Adrenal gland (tissue), 12 donors: ENCODE measurements around the gene PI3. TPM values are rescaled to one million over a fixed set of nuclear protein-coding genes. Genes with fewer than 3 reads are reported as not detected.

Experiments
- DNase-seq, 7 donors: peaks; one replicate each; pipeline ENCODE4 v3.0.0-alpha.2; 2019 to 2020
- H3K27ac ChIP-seq, 5 donors: fragments of 200-600 bp; sonication (generic) in 4 of 5; 1 replicate in 3 of 5; 2 replicates in 2 of 5; pipeline versions ENCODE4 v1.5.1 to v1.8.0; 2016 to 2020; ENCODE audit warnings: mild to moderate bottlenecking in 1 of 5
- H3K27me3 ChIP-seq: fragments of 200-600 bp; 2 replicates; pipeline ENCODE4 v1.8.0; 2021
- H3K36me3 ChIP-seq, 2 donors: fragments of 200-600 bp; replicated peaks in 1 of 2; 1 replicate in 1 of 2; 2 replicates in 1 of 2; pipeline versions ENCODE4 v1.5.1 to v1.8.0; 2018 to 2022
- H3K4me1 ChIP-seq, 2 donors: fragments of 200-600 bp; replicated peaks in 1 of 2; 1 replicate in 1 of 2; 2 replicates in 1 of 2; pipeline versions ENCODE4 v1.5.1 to v1.8.0; 2018 to 2021
- H3K4me3 ChIP-seq, 4 donors: fragments of 200-600 bp; sonication (generic) in 3 of 4; one replicate each; pipeline ENCODE4 v1.5.1; 2016 to 2018
- H3K9me3 ChIP-seq, 3 donors: fragments of 200-600 bp; sonication (generic) in 1 of 3; replicated peaks in 1 of 3; 1 replicate in 2 of 3; 2 replicates in 1 of 3; pipeline versions ENCODE4 v1.5.1 to v1.8.0; 2016 to 2021
- POLR2A ChIP-seq, 2 donors: fragments of 450-650 bp; IDR thresholded peaks; one replicate each; pipeline ENCODE4 v1.6.1; 2017; ENCODE audit warnings: antibody characterized with exemption in 2 of 2, mild to moderate bottlenecking in 2 of 2, moderate library complexity in 1 of 2
- WGBS, 4 donors: extraction: QIAGEN DNeasy Blood & Tissue Kit in 2 of 4; methylation state at CpG; one replicate each; pipeline versions ENCODE4 v1.1.5 to v1.1.7; 2013 to 2017; 5-methylcytosine and 5-hydroxymethylcytosine counted together
- intact Hi-C, 2 donors: fragments of 100-400 bp; cut with DNase I; formaldehyde crosslinking; loops; one replicate each; pipeline versions ENCODE4 v1.14.1 to v1.15.0; 2022 to 2023
- polyA plus RNA-seq, 3 donors: library from polyadenylated mRNA; stranded (reverse); fragments of 200-250 nt in 2 of 3; fragments of 350-450 nt in 1 of 3; fragmentation: Illumina TruSeq in 1 of 3; extraction: RNeasy Lipid Tissue Mini Kit (QIAGEN cat#74804) in 1 of 3; gene quantifications; one replicate each; pipeline ENCODE4 v1.2.3, GENCODE V29; 2013 to 2014
- total RNA-seq, 9 donors: library from RNA; depleted of rRNA in 4 of 9; stranded (reverse); fragments of >200 nt in 4 of 9; fragments of 120-200 nt in 1 of 9; fragmentation: NEBNext Ultra II Directional in 1 of 9; extraction: Animal tissue kit (Norgen Biotek cat#: 25700) in 1 of 9; gene quantifications; one replicate each; pipeline versions ENCODE4 v1.1.0 to v1.2.4, GENCODE V29; 2013 to 2023
- TF ChIP-seq, protein P1 (sequence below), 6 experiments: fragments of 450-650 bp in 4 of 6; fragments of 200-600 bp in 2 of 6; sonication (generic) in 1 of 6; IDR thresholded peaks; 1 replicate in 5 of 6; 2 replicates in 1 of 6; pipeline versions ENCODE4 v1.5.1 to v1.8.0; 2016 to 2021; ENCODE audit warnings: antibody characterized with exemption in 6 of 6, mild to moderate bottlenecking in 2 of 6, moderate library complexity in 1 of 6
- donor health status: healthy with polysubstance abuse.
- donor health status: Bipolar disorder and iron deficiency.
- donor health status: DM: yes; HTN: yes; CAD: no.
- donor health status: DM: no; HTN: no; CAD: no.
- donor health status: DM: no; HTN: no; CAD: no.
- donor health status: DM: yes; HTN: yes; CAD: no.

PI3 gene
- total and polyA plus RNA-seq, 12 donors = 1.0 TPM; not detected in 11

DNA sequence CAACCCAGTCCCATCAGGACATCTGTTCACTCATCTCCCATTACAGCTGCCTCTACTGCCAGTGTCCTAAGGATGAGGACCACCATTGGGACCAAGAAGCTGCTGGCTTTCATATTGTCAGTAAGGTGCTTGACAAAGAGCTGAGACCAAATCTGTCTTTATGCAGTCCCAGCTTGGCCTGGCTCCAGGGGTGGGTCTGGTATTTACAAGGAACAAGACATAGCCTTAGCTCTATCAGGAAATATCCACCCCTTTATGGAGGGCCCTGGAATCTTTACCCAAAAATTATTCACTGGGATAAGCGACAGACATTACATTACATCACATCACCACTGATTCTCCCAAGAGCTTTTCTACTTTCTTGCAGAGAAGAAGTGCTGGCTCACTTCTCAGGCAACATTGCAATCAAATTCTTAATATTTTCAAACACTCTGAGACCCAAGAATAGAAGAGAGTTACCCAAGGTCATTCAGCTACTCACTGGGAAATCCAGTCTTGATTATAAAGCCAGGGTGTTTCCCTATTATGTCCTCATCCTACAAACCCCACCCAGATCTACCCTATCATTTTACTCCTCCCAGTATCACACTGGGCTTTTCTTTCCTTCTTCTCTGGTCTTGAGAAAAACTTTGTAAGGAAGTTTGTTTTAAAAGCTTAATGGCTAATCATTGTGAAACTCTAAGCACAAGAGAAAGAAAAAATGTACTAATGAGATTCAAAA, 11.5 kb upstream of the PI3 start:
- 49 to 79% (median 57%) methylated on average over 1 of the region's 1 CpG for WGBS, 4 donors
- intact Hi-C loops = no loop called here
- H3K9me3 ChIP-seq = peaks cover 0 to 11% (median 5%) of the 10 kb centered on the region in 3 donors

GRCh38 chr20:45164906-45165305, 9.8 kb upstream of the PI3 start:
- Histone ChIP-seq H3K9me3 (peaks cover 0 to 4% (median 0%) of the 10 kb centered on the region in 3 donors), H3K4me1 (no peaks in the 10 kb centered on the region), H3K4me3 (no peak overlapping the region), H3K27ac (no peak overlapping the region), H3K27me3 (peaks cover 5% of the 10 kb centered on the region), H3K36me3 (no peaks in the 10 kb centered on the region)
- DNase-seq = no peak
- 70 to 88% (median 83%) methylated on average over 1 of the region's 1 CpG for WGBS, 4 donors
- no peak for TF ChIP-seq POLR2A (IDR thresholded peaks at IDR 0.05)
- TF ChIP-seq, protein P1, sequence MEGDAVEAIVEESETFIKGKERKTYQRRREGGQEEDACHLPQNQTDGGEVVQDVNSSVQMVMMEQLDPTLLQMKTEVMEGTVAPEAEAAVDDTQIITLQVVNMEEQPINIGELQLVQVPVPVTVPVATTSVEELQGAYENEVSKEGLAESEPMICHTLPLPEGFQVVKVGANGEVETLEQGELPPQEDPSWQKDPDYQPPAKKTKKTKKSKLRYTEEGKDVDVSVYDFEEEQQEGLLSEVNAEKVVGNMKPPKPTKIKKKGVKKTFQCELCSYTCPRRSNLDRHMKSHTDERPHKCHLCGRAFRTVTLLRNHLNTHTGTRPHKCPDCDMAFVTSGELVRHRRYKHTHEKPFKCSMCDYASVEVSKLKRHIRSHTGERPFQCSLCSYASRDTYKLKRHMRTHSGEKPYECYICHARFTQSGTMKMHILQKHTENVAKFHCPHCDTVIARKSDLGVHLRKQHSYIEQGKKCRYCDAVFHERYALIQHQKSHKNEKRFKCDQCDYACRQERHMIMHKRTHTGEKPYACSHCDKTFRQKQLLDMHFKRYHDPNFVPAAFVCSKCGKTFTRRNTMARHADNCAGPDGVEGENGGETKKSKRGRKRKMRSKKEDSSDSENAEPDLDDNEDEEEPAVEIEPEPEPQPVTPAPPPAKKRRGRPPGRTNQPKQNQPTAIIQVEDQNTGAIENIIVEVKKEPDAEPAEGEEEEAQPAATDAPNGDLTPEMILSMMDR (IDR thresholded peaks at IDR 0.05) = no peak
- intact Hi-C loops = no loop called here

More for the DNA sequence above, 11.5 kb upstream of the PI3 start:
- Histone ChIP-seq H3K27ac (no peak overlapping the region), H3K36me3 (no peaks in the 10 kb centered on the region), H3K27me3 (peaks cover 5% of the 10 kb centered on the region), H3K4me3 (no peak overlapping the region), H3K4me1 (no peaks in the 10 kb centered on the region)
- no peak for TF ChIP-seq POLR2A (IDR thresholded peaks at IDR 0.05)
- TF ChIP-seq, protein P1 (IDR thresholded peaks at IDR 0.05) = no peak
- no peak for DNase-seq

DNA sequence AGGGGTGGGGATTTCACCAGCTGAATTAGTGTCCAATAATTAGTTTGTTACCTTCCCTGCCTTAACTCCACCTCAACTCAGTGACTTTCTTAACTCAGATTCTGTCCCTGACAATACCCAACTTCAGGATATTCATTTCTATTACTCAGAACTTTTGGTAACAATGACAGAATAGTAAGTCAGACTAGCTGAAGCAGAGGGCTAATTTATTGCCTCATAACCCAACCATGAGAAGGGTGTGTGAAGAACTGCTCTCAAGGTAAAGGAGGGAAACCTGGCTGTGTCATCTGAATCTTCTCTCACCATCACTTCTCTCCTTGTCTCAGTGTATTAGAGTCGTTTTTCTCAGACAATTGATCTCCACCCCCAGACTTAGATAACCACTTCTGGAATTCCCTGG, 1.2 kb upstream of the PI3 start:
- no peaks in the 10 kb centered on the region for H3K9me3 ChIP-seq
- H3K4me3 ChIP-seq = no peak overlapping the region
- no peak for TF ChIP-seq POLR2A (IDR thresholded peaks at IDR 0.05)
- TF ChIP-seq, protein P1 (IDR thresholded peaks at IDR 0.05) = no peak
- DNase-seq = no peak
- peaks cover 5% of the 10 kb centered on the region for H3K27me3 ChIP-seq
- intact Hi-C loops = no loop called here
- H3K36me3 ChIP-seq = no peaks in the 10 kb centered on the region
- H3K27ac ChIP-seq = no peak overlapping the region
- WGBS, 4 donors = 6 to 36% (median 25%) methylated on average over 1 of the region's 1 CpG
- H3K4me1 ChIP-seq = no peaks in the 10 kb centered on the region

DNA sequence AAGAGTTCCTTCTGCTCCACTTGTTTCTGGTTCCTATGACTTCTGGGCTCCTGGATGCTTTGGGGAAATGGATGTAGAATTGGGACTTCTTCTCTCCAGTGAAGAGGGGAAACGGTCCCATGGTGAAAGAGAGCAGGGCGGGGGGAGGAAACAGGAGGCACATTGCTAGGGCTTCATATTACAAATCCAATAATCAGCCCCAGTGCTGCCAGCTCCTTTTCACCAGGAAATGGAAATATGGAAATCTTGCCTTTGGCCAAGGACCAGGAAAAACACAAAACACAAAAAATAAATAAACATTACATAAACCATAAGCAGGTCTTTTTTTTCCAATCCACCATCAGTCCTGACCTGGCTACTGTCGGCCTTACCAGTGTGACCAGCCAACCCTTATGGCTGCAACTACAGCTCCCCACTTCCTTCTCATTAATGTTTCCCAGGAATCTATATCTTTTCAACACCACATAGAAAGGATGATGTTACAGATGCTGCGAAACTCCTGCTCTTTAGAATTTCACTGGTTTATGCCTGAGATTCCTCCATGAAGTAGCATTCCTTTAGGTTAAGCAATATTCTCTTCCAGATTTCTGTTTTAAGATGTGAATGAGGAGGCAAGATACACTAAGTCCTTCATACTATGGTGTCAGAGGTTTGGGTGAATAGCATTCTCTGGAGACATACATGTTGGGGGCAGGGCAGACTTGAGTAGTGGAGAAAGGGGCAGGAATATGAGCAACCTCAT, 2.0 kb downstream of the PI3 start:
- no peak overlapping the region for H3K27ac ChIP-seq
- no peaks in the 10 kb centered on the region for H3K4me1 ChIP-seq
- intact Hi-C loops = no loop called here
- H3K27me3 ChIP-seq = peaks cover 5% of the 10 kb centered on the region
- H3K4me3 ChIP-seq = no peak overlapping the region
- TF ChIP-seq POLR2A (IDR thresholded peaks at IDR 0.05) = no peak
- 57 to 77% (median 69%) methylated on average over 4 of the region's 4 CpGs for WGBS, 4 donors
- H3K9me3 ChIP-seq = no peaks in the 10 kb centered on the region
- no peak for DNase-seq
- no peaks in the 10 kb centered on the region for H3K36me3 ChIP-seq
